CD14-positive monocyte (primary cell): Measurements from ENCODE around the gene DIPK1A. TPM values are rescaled to one million over a fixed set of nuclear protein-coding genes. Genes with fewer than 3 reads are reported as not detected.

Experiments used
- DNase-seq, 3 donors: peaks; one replicate each; pipeline ENCODE4 v3.0.0-alpha.2; 2011 to 2022
- H2AFZ ChIP-seq: 2 replicates; pipeline ENCODE4 v1.6.0; 2012; ENCODE audit warnings: mild to moderate bottlenecking, low read depth, low read length, inconsistent platforms; ENCODE audit not compliant: insufficient read depth, poor library complexity, severe bottlenecking
- H3K27ac ChIP-seq, 2 donors: 1 replicate in 1 of 2; 2 replicates in 1 of 2; pipeline ENCODE4 v1.5.1; 2012 to 2013; ENCODE audit warnings: low read length in 2 of 2, control low read depth in 1 of 2, inconsistent platforms in 1 of 2, low read depth in 1 of 2, mild to moderate bottlenecking in 1 of 2
- H3K27me3 ChIP-seq, 2 donors: one replicate each; pipeline versions ENCODE4 v1.6.0 to v1.6.1; 2011 to 2013; ENCODE audit warnings: low read length in 2 of 2; ENCODE audit not compliant: control insufficient read depth in 2 of 2, insufficient read depth in 2 of 2
- H3K36me3 ChIP-seq, 2 donors: replicated peaks in 1 of 2; 1 replicate in 1 of 2; 2 replicates in 1 of 2; pipeline versions ENCODE4 v1.5.1 to v1.6.1; 2012 to 2013; ENCODE audit warnings: low read length in 2 of 2, control low read depth in 1 of 2, inconsistent platforms in 1 of 2, mild to moderate bottlenecking in 1 of 2; ENCODE audit not compliant: insufficient read depth in 2 of 2, control insufficient read depth in 1 of 2
- H3K4me1 ChIP-seq, 2 donors: 1 replicate in 1 of 2; 2 replicates in 1 of 2; pipeline versions ENCODE4 v1.5.1 to v1.6.1; 2012 to 2013; ENCODE audit warnings: low read length in 2 of 2, control low read depth in 1 of 2, inconsistent platforms in 1 of 2, mild to moderate bottlenecking in 1 of 2, moderate library complexity in 1 of 2; ENCODE audit not compliant: insufficient read depth in 2 of 2, control insufficient read depth in 1 of 2
- H3K4me2 ChIP-seq: replicated peaks from 2 replicates; pipeline ENCODE3; 2012; ENCODE audit warnings: low read length, moderate library complexity, mild to moderate bottlenecking; ENCODE audit not compliant: poor library complexity, severe bottlenecking; ENCODE audit errors: extremely low read depth
- H3K4me3 ChIP-seq, 3 experiments: fragments of 200-600 bp in 1 of 3; sonication (generic) in 1 of 3; replicated peaks in 1 of 3; 1 replicate in 2 of 3; 2 replicates in 1 of 3; pipeline ENCODE4 v1.5.1; 2011 to 2013; ENCODE audit warnings: low read length in 3 of 3, mild to moderate bottlenecking in 3 of 3, control low read depth in 2 of 3, low read depth in 2 of 3, inconsistent platforms in 1 of 3, moderate library complexity in 1 of 3
- H3K79me2 ChIP-seq: 2 replicates; pipeline ENCODE4 v1.6.0; 2012; ENCODE audit warnings: mild to moderate bottlenecking, control low read depth, inconsistent platforms, low read length, moderate library complexity; ENCODE audit not compliant: insufficient read depth
- H3K9ac ChIP-seq: 2 replicates; pipeline ENCODE4 v1.6.0; 2017; ENCODE audit warnings: low read length, mild to moderate bottlenecking; ENCODE audit not compliant: insufficient read depth, poor library complexity, severe bottlenecking
- H3K9me3 ChIP-seq, 2 donors: replicated peaks in 1 of 2; 1 replicate in 1 of 2; 2 replicates in 1 of 2; pipeline versions ENCODE4 v1.5.1 to v1.6.1; 2012 to 2013; ENCODE audit warnings: low read length in 2 of 2, control low read depth in 1 of 2; ENCODE audit not compliant: control insufficient read depth in 1 of 2, insufficient read depth in 1 of 2
- H4K20me1 ChIP-seq: 2 replicates; pipeline ENCODE4 v1.6.0; 2012; ENCODE audit warnings: mild to moderate bottlenecking, low read length, control low read depth, moderate library complexity; ENCODE audit not compliant: insufficient read depth
- H3K27ac Mint-ChIP-seq, 7 donors: one replicate each; pipeline ENCODE4 v1.8.0; 2020; ENCODE audit warnings: mild to moderate bottlenecking in 7 of 7, mixed read lengths in 7 of 7, moderate library complexity in 6 of 7, inconsistent platforms in 2 of 7
- H3K27me3 Mint-ChIP-seq, 3 donors: one replicate each; pipeline ENCODE4 v1.8.0; 2021 to 2022; ENCODE audit warnings: low read depth in 3 of 3, mild to moderate bottlenecking in 3 of 3, mixed read lengths in 3 of 3, moderate library complexity in 3 of 3, inconsistent platforms in 1 of 3
- H3K36me3 Mint-ChIP-seq, 2 donors: one replicate each; pipeline ENCODE4 v1.8.0; 2020; ENCODE audit warnings: mixed read lengths in 2 of 2, inconsistent platforms in 1 of 2, mild to moderate bottlenecking in 1 of 2
- H3K4me1 Mint-ChIP-seq: one replicate; pipeline ENCODE4 v1.8.0; 2020; ENCODE audit warnings: mild to moderate bottlenecking, mixed read lengths
- H3K4me3 Mint-ChIP-seq, 2 donors: one replicate each; pipeline ENCODE4 v1.8.0; 2020; ENCODE audit warnings: mild to moderate bottlenecking in 2 of 2, mixed read lengths in 2 of 2, moderate library complexity in 1 of 2
- H3K9me3 Mint-ChIP-seq, 7 donors: one replicate each; pipeline ENCODE4 v1.8.0; 2020 to 2022; ENCODE audit warnings: mixed read lengths in 7 of 7, mild to moderate bottlenecking in 6 of 7, moderate library complexity in 6 of 7, inconsistent platforms in 2 of 7
- CTCF ChIP-seq: fragments of 200-600 bp; IDR thresholded peaks from one replicate; pipeline ENCODE4 v1.8.0; 2022; ENCODE audit warnings: antibody characterized with exemption, mild to moderate bottlenecking
- WGBS: methylation state at CpG from one replicate; pipeline ENCODE4 v1.1.5; 2013; ENCODE audit warnings: missing lambda C conversion rate; ENCODE audit not compliant: insufficient coverage; 5-methylcytosine and 5-hydroxymethylcytosine counted together
- intact Hi-C, 2 donors: fragments of 100-400 bp; cut with micrococcal nuclease; formaldehyde crosslinking; loops; one replicate each; pipeline versions ENCODE4 v1.15.0 to v1.15.1; 2023
- polyA plus RNA-seq, 3 donors: library from polyadenylated mRNA; depleted of rRNA in 1 of 3; unstranded in 2 of 3; stranded (reverse) in 1 of 3; fragments of 300-500 nt in 2 of 3; fragments of >200 nt in 1 of 3; fragmentation: Illumina TruSeq in 2 of 3; gene quantifications; 1 replicate in 2 of 3; 2 replicates in 1 of 3; pipeline ENCODE4 v1.2.3, GENCODE V29; 2012 to 2021

The DIPK1A gene
- polyA plus RNA-seq, 3 donors = 0.45 to 1.4 (median 0.83) TPM

GRCh38 chr1:92995441-92996430 is 34.5 kb upstream of the DIPK1A start:
- Histone ChIP-seq H3K79me2 (no peaks in the 10 kb centered on the region), H4K20me1 (no peaks in the 10 kb centered on the region), H3K27ac (no peak overlapping the region), H3K9ac (no peak overlapping the region), H3K27me3 (no peaks in the 10 kb centered on the region), H3K4me1 (peaks cover 6 to 10% of the 10 kb centered on the region in 2 donors), H3K36me3 (no peaks in the 10 kb centered on the region), H3K4me3 (no peak overlapping the region), H3K4me2 (no peak overlapping the region), H2AFZ (peak overlapping the region; percentile 65), H3K9me3 (no peaks in the 10 kb centered on the region)
- Mint-ChIP-seq H3K9me3 (no peaks in the 10 kb centered on the region), H3K4me1 (peaks cover 13% of the 10 kb centered on the region), H3K36me3 (no peaks in the 10 kb centered on the region), H3K27me3 (peaks cover 0 to 3% (median 0%) of the 10 kb centered on the region in 3 donors), H3K4me3 (no peak overlapping the region), H3K27ac (no peak overlapping the region)
- intact Hi-C loops = loop anchor here (2.0 kb wide), 1 partner anchor 137 kb away; no protein-coding TSS in a partner anchor
- 86% methylated on average over 4 of the region's 8 CpGs for WGBS
- peak in 1 of 3 donors; percentile 28 for DNase-seq
- no peak for TF ChIP-seq CTCF

- no peak overlapping the region for H3K4me3 ChIP-seq
- TF ChIP-seq CTCF = peak; percentile 89
- Mint-ChIP-seq H3K27ac (no peak overlapping the region), H3K9me3 (no peaks in the 10 kb centered on the region), H3K4me1 (peaks cover 14% of the 10 kb centered on the region), H3K4me3 (no peak overlapping the region), H3K36me3 (no peaks in the 10 kb centered on the region), H3K27me3 (peaks cover 0 to 3% (median 0%) of the 10 kb centered on the region in 3 donors)
- H2AFZ ChIP-seq = no peak overlapping the region
- H3K4me1 ChIP-seq = peaks cover 6 to 10% of the 10 kb centered on the region in 2 donors
- H3K79me2 ChIP-seq = no peaks in the 10 kb centered on the region
- intact Hi-C loops = loop anchor here (2.0 kb wide), 1 partner anchor 135 kb away; no protein-coding TSS in a partner anchor
- no peaks in the 10 kb centered on the region for H3K27me3 ChIP-seq
- H3K4me2 ChIP-seq = no peak overlapping the region
- no peak overlapping the region for H3K27ac ChIP-seq
- H4K20me1 ChIP-seq = no peaks in the 10 kb centered on the region
- DNase-seq = peak; percentile 72 to 90 (median 78)
- H3K36me3 ChIP-seq = no peaks in the 10 kb centered on the region
- no peak overlapping the region for H3K9ac ChIP-seq
- WGBS = no CpG with 5 or more reads among the region's 5 CpGs
- no peaks in the 10 kb centered on the region for H3K9me3 ChIP-seq
These were observed 32.9 kb upstream of the DIPK1A start for GRCh38 chr1:92994105-92994712.
